LoVo (cell line): ENCODE results near the gene HTATSF1.
A peak's percentile ranks its signal among the peaks of the same experiment; 100 is the strongest.

ENCODE experiments used
- DNase-seq: peaks from one replicate; pipeline ENCODE4 v3.0.0-alpha.2; 2016; ENCODE audit warnings: low spot score

Gene HTATSF1, protein sequence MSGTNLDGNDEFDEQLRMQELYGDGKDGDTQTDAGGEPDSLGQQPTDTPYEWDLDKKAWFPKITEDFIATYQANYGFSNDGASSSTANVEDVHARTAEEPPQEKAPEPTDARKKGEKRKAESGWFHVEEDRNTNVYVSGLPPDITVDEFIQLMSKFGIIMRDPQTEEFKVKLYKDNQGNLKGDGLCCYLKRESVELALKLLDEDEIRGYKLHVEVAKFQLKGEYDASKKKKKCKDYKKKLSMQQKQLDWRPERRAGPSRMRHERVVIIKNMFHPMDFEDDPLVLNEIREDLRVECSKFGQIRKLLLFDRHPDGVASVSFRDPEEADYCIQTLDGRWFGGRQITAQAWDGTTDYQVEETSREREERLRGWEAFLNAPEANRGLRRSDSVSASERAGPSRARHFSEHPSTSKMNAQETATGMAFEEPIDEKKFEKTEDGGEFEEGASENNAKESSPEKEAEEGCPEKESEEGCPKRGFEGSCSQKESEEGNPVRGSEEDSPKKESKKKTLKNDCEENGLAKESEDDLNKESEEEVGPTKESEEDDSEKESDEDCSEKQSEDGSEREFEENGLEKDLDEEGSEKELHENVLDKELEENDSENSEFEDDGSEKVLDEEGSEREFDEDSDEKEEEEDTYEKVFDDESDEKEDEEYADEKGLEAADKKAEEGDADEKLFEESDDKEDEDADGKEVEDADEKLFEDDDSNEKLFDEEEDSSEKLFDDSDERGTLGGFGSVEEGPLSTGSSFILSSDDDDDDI

GRCh38 chrX:136497556-136498052 is at the start of gene HTATSF1:
Gene HTATSF1 (plus strand): TSS chrX:136497592. CDS start chrX:136497685, 93 bp downstream.
- DNase-seq, result no peak

GRCh38 chrX:136447968-136448367 is 49.4 kb upstream of the HTATSF1 start:
- DNase-seq, result no peak

- no peak for DNase-seq
Observed at GRCh38 chrX:136450050-136450830, 47.2 kb upstream of the HTATSF1 start.

GRCh38 chrX:136452614-136453013 is 44.8 kb upstream of the HTATSF1 start:
- no peak for DNase-seq

DNA sequence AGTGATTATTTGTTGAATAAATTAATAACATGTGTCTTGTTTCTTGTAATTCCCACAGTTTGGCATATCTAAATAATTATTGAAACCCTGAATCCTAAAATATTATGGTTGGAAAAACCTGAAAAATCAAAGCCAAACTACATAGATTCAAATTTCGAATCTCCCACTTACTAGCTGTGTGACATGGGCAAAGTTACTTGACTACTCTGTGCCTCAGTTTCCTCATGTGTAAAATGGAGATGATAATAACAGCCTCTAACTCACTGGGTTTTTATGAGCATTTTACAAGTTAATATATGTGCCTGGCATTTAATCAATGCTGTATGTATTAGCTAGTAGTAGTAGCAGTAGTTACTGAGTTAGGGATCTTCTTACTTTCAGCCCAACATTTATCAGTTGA is 44.3 kb upstream of the HTATSF1 start:
- no peak for DNase-seq

DNA sequence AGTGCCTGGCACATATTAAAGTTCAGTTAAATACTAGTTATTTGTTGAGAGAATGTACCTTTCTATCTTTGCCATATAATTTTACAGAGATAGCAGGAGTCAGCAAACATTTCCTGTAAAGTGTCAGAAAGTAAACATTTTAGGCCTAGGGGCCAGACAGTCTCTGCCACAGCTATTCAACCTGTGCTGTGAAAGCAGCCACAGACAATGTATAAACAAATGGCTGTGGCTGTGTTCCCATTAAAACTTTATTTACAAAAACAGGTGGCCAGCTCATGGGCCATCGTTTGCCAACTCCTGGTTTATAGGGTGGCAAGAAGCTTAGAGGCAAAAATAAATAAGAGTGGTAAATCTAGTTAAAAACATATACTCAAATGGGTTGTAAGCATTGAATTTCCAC is 43.6 kb upstream of the HTATSF1 start:
- DNase-seq, result no peak

DNA sequence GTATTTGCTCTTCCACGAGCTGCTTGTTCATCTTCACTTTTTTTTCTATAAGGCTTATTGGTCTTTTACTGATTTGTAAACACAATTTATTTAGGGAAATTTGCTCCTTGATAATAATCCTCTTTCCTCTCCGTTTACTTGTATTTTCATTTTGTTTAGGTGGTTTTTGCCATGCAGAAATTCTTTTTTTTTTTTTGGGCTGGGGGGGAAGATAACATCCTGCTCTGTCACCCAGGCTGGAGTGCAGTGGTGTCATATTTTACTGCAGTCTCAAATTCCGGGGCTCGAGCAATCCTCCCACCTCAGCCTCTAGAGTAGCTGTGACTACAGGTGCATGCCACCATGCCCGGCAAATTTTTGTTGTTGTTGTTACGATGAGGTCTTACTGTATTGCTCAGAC is 41.3 kb upstream of the HTATSF1 start:
- DNase-seq, result no peak

GRCh38 chrX:136457303-136457917 is 40.0 kb upstream of the HTATSF1 start:
- DNase-seq, result no peak

DNA sequence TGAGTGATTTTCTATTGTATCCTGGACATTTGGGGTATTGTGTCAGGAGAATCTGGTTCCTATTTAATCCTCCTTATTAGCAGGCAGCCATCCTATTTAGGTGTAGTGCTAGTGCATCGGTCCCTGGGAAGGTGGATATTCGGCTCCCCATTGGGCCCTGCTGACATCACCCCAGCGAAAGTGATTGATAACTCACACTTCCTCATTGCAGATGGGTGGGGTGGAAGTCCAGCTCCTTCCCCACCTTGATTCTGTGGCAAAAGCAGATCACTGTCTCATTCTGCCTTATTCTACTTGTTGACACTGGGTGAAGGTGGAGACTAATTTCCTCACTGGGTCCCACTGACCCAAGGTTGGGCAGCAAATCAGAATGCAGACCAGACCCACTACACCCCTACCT is 32.8 kb upstream of the HTATSF1 start:
- no peak for DNase-seq

DNA sequence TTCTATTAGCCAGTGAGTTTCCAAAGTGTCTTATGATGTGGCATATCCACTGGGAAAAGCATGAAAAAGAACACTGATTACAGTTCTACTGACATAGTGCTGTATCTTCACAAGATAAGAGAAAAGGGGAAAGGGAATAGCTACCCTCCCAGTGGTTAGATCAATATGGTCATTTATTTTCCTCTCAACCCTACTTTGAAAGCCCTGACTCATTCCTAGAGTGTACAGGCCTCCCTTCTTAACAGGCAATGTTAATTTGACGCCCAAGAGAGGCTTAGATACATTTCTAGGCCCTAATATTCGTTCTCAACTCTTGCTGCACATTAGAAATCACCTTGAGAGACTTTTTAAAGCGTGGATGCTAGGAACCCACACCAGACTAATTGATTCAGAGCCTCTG is 30.1 kb upstream of the HTATSF1 start:
- DNase-seq, result no peak

DNA sequence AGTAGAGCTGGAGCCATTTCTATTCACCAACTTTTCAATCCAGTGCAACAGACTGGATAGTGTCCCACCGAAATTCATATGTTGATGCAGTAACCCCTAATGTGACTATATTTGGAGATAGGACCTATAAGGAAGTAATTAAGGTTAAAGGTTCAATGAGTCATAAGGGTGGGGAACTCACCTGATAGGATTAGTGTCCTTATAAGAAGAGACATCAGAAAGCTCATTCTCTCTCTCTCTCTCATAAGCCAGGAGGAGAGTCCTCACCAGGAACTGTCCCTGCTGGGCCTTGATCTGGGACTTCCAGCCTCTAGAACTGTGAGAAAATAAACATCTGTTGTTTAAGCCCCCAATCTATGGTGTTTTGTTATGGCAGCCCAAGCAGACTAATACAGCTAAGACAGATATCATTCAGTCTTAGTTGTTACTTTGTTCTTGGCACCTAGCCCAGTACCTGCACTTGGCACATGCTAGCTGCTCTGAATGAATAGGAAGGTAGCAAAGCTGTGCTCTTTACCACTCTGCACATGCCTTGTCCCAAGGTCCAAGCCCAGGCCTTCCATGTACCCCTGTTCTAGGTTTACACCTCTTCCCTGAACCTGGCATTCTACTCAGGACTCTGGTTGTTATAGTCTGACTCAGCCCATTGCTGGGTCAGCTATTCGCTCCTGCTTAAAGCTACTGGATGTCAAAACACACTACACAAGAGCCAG is 28.8 kb upstream of the HTATSF1 start:
- peak; percentile 31 for DNase-seq

- no peak for DNase-seq
Observed at GRCh38 chrX:136473663-136474062, 23.7 kb upstream of the HTATSF1 start.

- no peak for DNase-seq
Observed at GRCh38 chrX:136475236-136475635, 22.2 kb upstream of the HTATSF1 start.

- DNase-seq, result no peak
Observed at GRCh38 chrX:136476501-136476900, 20.9 kb upstream of the HTATSF1 start.

DNA sequence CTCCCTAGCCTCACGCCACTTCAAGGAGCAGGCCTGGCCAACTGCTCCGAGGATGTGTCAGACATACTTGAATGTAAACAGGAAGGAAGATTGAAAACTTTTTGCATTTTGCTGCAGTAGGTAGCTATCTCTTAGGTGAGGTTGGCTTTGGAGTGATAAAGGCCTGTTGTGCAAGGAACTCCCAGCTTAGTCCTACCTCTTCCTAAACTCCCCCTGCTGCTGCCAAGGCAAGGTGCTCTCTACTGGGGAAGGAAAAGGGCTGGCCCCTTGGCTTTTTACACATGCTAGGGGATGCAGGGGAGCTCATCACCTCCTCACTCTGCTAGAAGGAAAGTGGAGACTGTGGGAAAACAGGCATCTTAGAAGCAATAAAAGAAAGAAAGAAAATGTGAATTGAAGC is 20.4 kb upstream of the HTATSF1 start:
- DNase-seq, result no peak

DNA sequence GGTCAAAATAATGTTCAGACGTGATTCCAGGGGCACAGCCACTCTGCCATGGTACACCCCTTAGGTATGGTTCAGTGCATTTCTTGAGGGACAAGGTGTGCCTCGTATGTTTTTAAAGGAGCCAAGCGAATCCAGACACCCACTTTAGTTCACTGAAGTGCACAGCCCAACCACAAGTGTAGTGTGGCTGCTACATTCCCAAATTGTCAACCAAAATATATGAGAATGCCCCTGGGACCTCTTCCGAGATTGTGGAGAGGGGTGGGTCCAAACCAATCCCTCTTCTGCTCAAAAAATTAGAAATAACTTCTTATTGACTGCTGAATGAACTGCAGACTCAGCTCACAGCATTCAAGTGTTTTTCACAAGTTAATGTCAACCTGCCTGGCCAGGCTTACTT is 17.0 kb upstream of the HTATSF1 start:
- no peak for DNase-seq

DNA sequence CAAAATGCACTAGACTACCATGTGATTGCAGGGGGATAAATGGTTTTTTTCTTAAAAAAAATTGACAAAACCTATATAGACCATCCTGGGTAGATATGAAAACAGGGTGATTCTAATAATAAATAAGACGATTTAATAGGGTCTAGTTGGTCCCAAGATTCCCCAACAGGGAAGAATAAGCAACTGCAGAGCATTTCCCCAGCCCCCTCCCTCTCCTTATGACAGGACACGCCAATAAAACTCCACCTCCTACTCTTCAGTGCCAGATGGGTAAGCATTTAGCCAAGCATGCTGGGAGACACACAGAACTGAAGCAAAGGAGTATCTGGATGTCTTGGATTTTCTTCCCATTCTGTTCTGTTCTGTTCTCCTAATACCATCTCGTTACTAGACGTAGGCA is 9.7 kb upstream of the HTATSF1 start, which contains the start of gene BRS3:
BRS3 (plus strand) TSS at position 301 of the 400 bp plus-strand sequence. CDS start 168 bp downstream, outside the sequence.
- DNase-seq, result no peak

GRCh38 chrX:136488706-136489105 is 8.7 kb upstream of the HTATSF1 start:
- DNase-seq, result no peak

GRCh38 chrX:136491832-136492231 is 5.6 kb upstream of the HTATSF1 start:
- no peak for DNase-seq

GRCh38 chrX:136493011-136493410 is 4.4 kb upstream of the HTATSF1 start:
- DNase-seq, result no peak

- DNase-seq, result no peak
Observed at GRCh38 chrX:136495043-136495442, 2.3 kb upstream of the HTATSF1 start.
